OCI-LY3 (cell line): Measurements from ENCODE around the gene GABRQ.

Experiments used
- H2AFZ ChIP-seq: fragments of 200-600, 300-600 bp; shearing (Covaris generic); 2 replicates; pipeline ENCODE4 v1.6.0; 2014; ENCODE audit warnings: antibody characterized with exemption, low read depth, low read length
- H3K27ac ChIP-seq: fragments of 200-600, 300-600 bp; sonication (generic); 2 replicates; pipeline ENCODE4 v1.5.1; 2014; ENCODE audit warnings: mild to moderate bottlenecking, low read length, moderate library complexity, mixed read lengths
- H3K27me3 ChIP-seq: fragments of 200-600, 300-600 bp; sonication (generic); 2 replicates; pipeline ENCODE4 v1.6.1; 2014; ENCODE audit warnings: low read depth, low read length, mixed read lengths
- H3K36me3 ChIP-seq: fragments of 200-600, 300-600 bp; sonication (generic); replicated peaks from 2 replicates; pipeline ENCODE3; 2014; ENCODE audit warnings: low read depth, low read length, mixed read lengths
- H3K4me1 ChIP-seq: fragments of 300-600, 200-600 bp; sonication (generic); 2 replicates; pipeline ENCODE4 v1.6.1; 2014; ENCODE audit warnings: low read length, mixed read lengths
- H3K4me2 ChIP-seq: fragments of 200-600, 300-600 bp; sonication (generic); 2 replicates; pipeline ENCODE4 v1.6.1; 2014; ENCODE audit warnings: low read length, mixed read lengths
- H3K4me3 ChIP-seq: fragments of 300-600, 200-600 bp; sonication (generic); 2 replicates; pipeline ENCODE4 v1.5.1; 2014; ENCODE audit warnings: antibody characterized with exemption, mild to moderate bottlenecking, low read length, moderate library complexity
- H3K79me2 ChIP-seq: fragments of 300-600, 200-600 bp; shearing (Covaris generic); 2 replicates; pipeline ENCODE4 v1.6.1; 2014; ENCODE audit warnings: mild to moderate bottlenecking, low read length, mixed read lengths
- H3K9ac ChIP-seq: fragments of 300-600, 200-600 bp; shearing (Covaris generic); 2 replicates; pipeline ENCODE4 v1.6.0; 2014; ENCODE audit warnings: mild to moderate bottlenecking, low read length, moderate library complexity
- H3K9me3 ChIP-seq: fragments of 200-600, 300-600 bp; shearing (Covaris generic); 2 replicates; pipeline ENCODE4 v1.6.1; 2014; ENCODE audit warnings: low read length, mixed read lengths; ENCODE audit not compliant: insufficient read depth
- H4K20me1 ChIP-seq: fragments of 200-600, 300-600 bp; sonication (generic); 2 replicates; pipeline ENCODE4 v1.6.1; 2016; ENCODE audit warnings: low read length, mixed read lengths; ENCODE audit not compliant: insufficient read depth
- CTCF ChIP-seq: fragments of 200-600, 300-600 bp; sonication (generic); IDR thresholded peaks from 2 replicates; pipeline ENCODE4 v1.5.1; 2014; ENCODE audit warnings: antibody characterized with exemption, low read length, low read depth
- EZH2phosphoT487 ChIP-seq: fragments of 200-600 bp; shearing (Covaris generic); IDR thresholded peaks from 2 replicates; pipeline ENCODE4 v1.6.1; 2018; ENCODE audit warnings: antibody characterized with exemption, mixed run types, low read depth

The GABRQ gene

GRCh38 chrX:152641256-152641875 lies 3.7 kb downstream of the GABRQ start:
- Histone ChIP-seq H2AFZ (no peak overlapping the region), H3K36me3 (no peaks in the 10 kb centered on the region), H3K9ac (no peak overlapping the region), H3K79me2 (no peaks in the 10 kb centered on the region), H3K4me2 (no peak overlapping the region), H3K27ac (no peak overlapping the region), H4K20me1 (no peaks in the 10 kb centered on the region), H3K9me3 (no peaks in the 10 kb centered on the region), H3K4me1 (no peaks in the 10 kb centered on the region), H3K4me3 (no peak overlapping the region), H3K27me3 (0 out of 2 replicates have a peak, but pooled peaks cover 3% of the 10 kb centered on the region)
- TF ChIP-seq EZH2phosphoT487 (no peak), CTCF (no peak)

GRCh38 chrX:152641996-152642395 lies 4.3 kb downstream of the GABRQ start:
- peaks cover 4% of the 10 kb centered on the region; the same call in 1 of the 2 replicates for H3K4me1 ChIP-seq
- 0 out of 2 replicates have a peak, but pooled peaks cover 8% of the 10 kb centered on the region for H3K27me3 ChIP-seq
- no peak overlapping the region for H3K27ac ChIP-seq
- H3K4me2 ChIP-seq: no peak overlapping the region
- H2AFZ ChIP-seq: no peak overlapping the region
- no peaks in the 10 kb centered on the region for H3K36me3 ChIP-seq
- no peaks in the 10 kb centered on the region for H4K20me1 ChIP-seq
- no peak overlapping the region for H3K4me3 ChIP-seq
- no peaks in the 10 kb centered on the region for H3K9me3 ChIP-seq
- TF ChIP-seq CTCF: peak; percentile 39
- TF ChIP-seq EZH2phosphoT487: no peak
- H3K9ac ChIP-seq: no peak overlapping the region
- no peaks in the 10 kb centered on the region for H3K79me2 ChIP-seq

- Histone ChIP-seq H3K4me2 (no peak overlapping the region), H3K9ac (no peak overlapping the region), H3K79me2 (no peaks in the 10 kb centered on the region), H4K20me1 (no peaks in the 10 kb centered on the region), H3K9me3 (no peaks in the 10 kb centered on the region), H3K4me3 (no peak overlapping the region), H3K27ac (no peak overlapping the region), H3K36me3 (no peaks in the 10 kb centered on the region), H3K27me3 (0 out of 2 replicates have a peak, but pooled peaks cover 8% of the 10 kb centered on the region), H2AFZ (no peak overlapping the region), H3K4me1 (peaks cover 4% of the 10 kb centered on the region; the same call in 1 of the 2 replicates)
- no peak for TF ChIP-seq EZH2phosphoT487
- TF ChIP-seq CTCF: no peak
Observed at GRCh38 chrX:152642931-152643564, 5.4 kb downstream of the GABRQ start.

GRCh38 chrX:152646961-152647360 lies 9.3 kb downstream of the GABRQ start:
- Histone ChIP-seq H3K9me3 (no peaks in the 10 kb centered on the region), H2AFZ (no peak overlapping the region), H4K20me1 (no peaks in the 10 kb centered on the region), H3K36me3 (no peaks in the 10 kb centered on the region), H3K4me1 (peaks cover 4% of the 10 kb centered on the region; the same call in 1 of the 2 replicates), H3K27me3 (0 out of 2 replicates have a peak, but pooled peaks cover 8% of the 10 kb centered on the region), H3K27ac (no peak overlapping the region), H3K79me2 (no peaks in the 10 kb centered on the region), H3K9ac (no peak overlapping the region), H3K4me3 (no peak overlapping the region), H3K4me2 (peak overlapping the region; percentile 17; the same call in 1 of the 2 replicates)
- TF ChIP-seq EZH2phosphoT487 (no peak), CTCF (no peak)
